KMS-11 (cell line): ENCODE results near the gene CCL2.

ENCODE experiments used
- H2AFZ ChIP-seq: fragments of 200-600 bp; sonication (generic); 2 replicates; pipeline ENCODE4 v1.6.1; 2016; ENCODE audit warnings: antibody characterized with exemption, mixed run types, low read depth
- H3K27ac ChIP-seq: fragments of 200-600 bp; sonication (generic); 2 replicates; pipeline ENCODE4 v1.6.1; 2016; ENCODE audit warnings: mild to moderate bottlenecking, mixed run types
- H3K27me3 ChIP-seq: fragments of 200-600 bp; sonication (generic); 2 replicates; pipeline ENCODE4 v1.6.1; 2017; ENCODE audit warnings: mild to moderate bottlenecking, low read depth, mixed run types, moderate library complexity; ENCODE audit not compliant: insufficient read depth
- H3K36me3 ChIP-seq: fragments of 200-600 bp; sonication (generic); 2 replicates; pipeline ENCODE4 v1.6.1; 2017; ENCODE audit warnings: mild to moderate bottlenecking, mixed run types; ENCODE audit not compliant: insufficient read depth
- H3K4me1 ChIP-seq: fragments of 200-600 bp; sonication (generic); 2 replicates; pipeline ENCODE4 v1.6.1; 2016; ENCODE audit warnings: mild to moderate bottlenecking, low read depth, mixed run types; ENCODE audit not compliant: poor library complexity, severe bottlenecking
- H3K4me2 ChIP-seq: fragments of 200-600 bp; sonication (generic); 2 replicates; pipeline ENCODE4 v1.7.0; 2016; ENCODE audit warnings: mild to moderate bottlenecking, mixed run types
- H3K4me3 ChIP-seq: fragments of 200-600 bp; sonication (generic); IDR thresholded peaks from 2 replicates; pipeline ENCODE4 v1.6.1; 2017; ENCODE audit warnings: low read depth, low read length, mixed read lengths; ENCODE audit not compliant: insufficient read depth
- H3K79me2 ChIP-seq: fragments of 200-600 bp; sonication (generic); 2 replicates; pipeline ENCODE4 v1.6.1; 2016; ENCODE audit warnings: low read depth, mixed run types; ENCODE audit not compliant: insufficient read depth
- H3K9ac ChIP-seq: fragments of 200-600 bp; sonication (generic); 2 replicates; pipeline ENCODE4 v1.6.1; 2016; ENCODE audit warnings: mild to moderate bottlenecking, mixed run types
- H4K20me1 ChIP-seq: fragments of 200-600 bp; sonication (generic); 2 replicates; pipeline ENCODE4 v1.6.1; 2016; ENCODE audit warnings: mild to moderate bottlenecking, mixed run types; ENCODE audit not compliant: insufficient read depth
- TF ChIP-seq, protein P1 (sequence below): fragments of 200-600 bp; sonication (generic); conservative IDR thresholded peaks from 2 replicates; pipeline ENCODE4 v1.6.1; 2017; ENCODE audit warnings: low read depth, mild to moderate bottlenecking, antibody characterized with exemption, low read length, moderate library complexity, mixed read lengths

CCL2 gene

DNA sequence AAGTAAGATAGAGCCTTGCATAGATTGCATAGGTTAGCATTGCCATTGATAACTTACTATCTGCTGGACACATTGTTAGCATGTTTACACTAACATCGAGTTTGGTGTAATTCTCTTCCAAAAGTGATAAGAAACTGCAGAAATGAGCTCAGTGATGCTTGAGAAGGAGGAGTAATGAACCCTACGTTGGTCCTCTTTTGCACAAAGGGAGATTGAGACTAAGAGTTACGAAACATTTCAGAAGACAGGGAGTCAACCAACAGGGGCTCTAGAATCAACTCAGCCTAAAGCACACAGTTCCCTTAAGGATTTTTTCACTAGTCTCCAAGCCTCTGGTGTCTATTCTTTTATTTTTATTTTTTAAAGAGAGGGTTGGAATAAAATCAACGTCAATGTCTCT is 21.7 kb downstream of the CCL2 start:
- Histone ChIP-seq H4K20me1 (no peaks in the 10 kb centered on the region), H3K4me1 (no peaks in the 10 kb centered on the region), H3K9ac (no peak overlapping the region), H3K27me3 (no peaks in the 10 kb centered on the region), H3K79me2 (no peaks in the 10 kb centered on the region), H3K4me3 (no peak overlapping the region), H3K36me3 (no peaks in the 10 kb centered on the region), H2AFZ (no peak overlapping the region), H3K27ac (no peak overlapping the region), H3K4me2 (no peak overlapping the region)
- TF ChIP-seq, protein P1, sequence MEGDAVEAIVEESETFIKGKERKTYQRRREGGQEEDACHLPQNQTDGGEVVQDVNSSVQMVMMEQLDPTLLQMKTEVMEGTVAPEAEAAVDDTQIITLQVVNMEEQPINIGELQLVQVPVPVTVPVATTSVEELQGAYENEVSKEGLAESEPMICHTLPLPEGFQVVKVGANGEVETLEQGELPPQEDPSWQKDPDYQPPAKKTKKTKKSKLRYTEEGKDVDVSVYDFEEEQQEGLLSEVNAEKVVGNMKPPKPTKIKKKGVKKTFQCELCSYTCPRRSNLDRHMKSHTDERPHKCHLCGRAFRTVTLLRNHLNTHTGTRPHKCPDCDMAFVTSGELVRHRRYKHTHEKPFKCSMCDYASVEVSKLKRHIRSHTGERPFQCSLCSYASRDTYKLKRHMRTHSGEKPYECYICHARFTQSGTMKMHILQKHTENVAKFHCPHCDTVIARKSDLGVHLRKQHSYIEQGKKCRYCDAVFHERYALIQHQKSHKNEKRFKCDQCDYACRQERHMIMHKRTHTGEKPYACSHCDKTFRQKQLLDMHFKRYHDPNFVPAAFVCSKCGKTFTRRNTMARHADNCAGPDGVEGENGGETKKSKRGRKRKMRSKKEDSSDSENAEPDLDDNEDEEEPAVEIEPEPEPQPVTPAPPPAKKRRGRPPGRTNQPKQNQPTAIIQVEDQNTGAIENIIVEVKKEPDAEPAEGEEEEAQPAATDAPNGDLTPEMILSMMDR = no peak

DNA sequence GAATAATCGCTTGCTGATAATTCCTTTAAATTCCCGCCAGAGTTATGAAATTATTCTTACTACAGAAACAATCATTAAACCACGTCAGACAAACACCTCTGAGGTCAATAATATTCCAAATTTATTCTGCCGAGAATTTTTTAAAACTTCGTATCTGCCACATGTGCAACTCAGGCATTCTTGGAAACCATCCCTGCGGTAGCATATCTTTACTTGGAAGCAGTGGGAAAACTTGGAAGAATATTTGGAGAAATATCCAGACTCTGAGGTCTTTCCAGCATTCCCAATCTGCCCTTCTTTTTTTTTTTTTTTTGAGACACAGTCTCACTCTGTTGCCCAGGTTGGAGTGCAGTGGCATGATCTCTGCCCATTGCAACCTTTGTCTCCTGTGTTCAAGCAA is 28.5 kb downstream of the CCL2 start:
- H3K36me3 ChIP-seq = no peaks in the 10 kb centered on the region
- no peak overlapping the region for H3K9ac ChIP-seq
- H3K4me3 ChIP-seq = no peak overlapping the region
- H3K4me2 ChIP-seq = no peak overlapping the region
- no peaks in the 10 kb centered on the region for H3K27me3 ChIP-seq
- no peaks in the 10 kb centered on the region for H4K20me1 ChIP-seq
- H2AFZ ChIP-seq = no peak overlapping the region
- H3K4me1 ChIP-seq = no peaks in the 10 kb centered on the region
- TF ChIP-seq, protein P1 = no peak
- no peaks in the 10 kb centered on the region for H3K79me2 ChIP-seq
- H3K27ac ChIP-seq = no peak overlapping the region

DNA sequence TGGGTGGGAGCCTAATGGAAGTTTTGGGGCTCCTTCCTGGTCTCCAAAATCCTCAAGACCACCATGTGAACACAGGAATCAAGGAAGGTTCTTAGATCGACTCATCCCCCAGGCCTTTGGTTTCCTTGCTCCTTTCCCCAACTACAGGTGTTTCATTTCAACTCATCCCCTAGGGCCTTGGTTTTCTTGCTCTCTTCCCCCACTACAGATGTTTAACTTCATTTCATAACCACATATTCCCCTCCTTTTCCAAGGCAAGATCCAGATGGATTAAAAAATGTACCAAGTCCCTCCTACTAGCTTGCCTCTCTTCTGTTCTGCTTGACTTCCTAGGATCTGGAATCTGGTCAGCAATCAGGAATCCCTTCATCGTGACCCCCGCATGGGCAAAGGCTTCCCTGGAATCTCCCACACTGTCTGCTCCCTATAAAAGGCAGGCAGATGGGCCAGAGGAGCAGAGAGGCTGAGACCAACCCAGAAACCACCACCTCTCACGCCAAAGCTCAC is 30.3 kb downstream of the CCL2 start, which contains the start of gene CCL11:
Gene CCL11, plus strand, starts transcription at position 457 of the 507 bp plus-strand sequence. CDS start 67 bp downstream, outside the sequence.
- Histone ChIP-seq H3K4me2 (no peak within 1 kb of the TSS), H3K9ac (no peak within 1 kb of the TSS), H3K36me3 (no peaks in the 10 kb centered on the region), H3K27me3 (no peaks in the 10 kb centered on the region), H3K4me3 (no peak within 1 kb of the TSS), H4K20me1 (no peaks in the 10 kb centered on the region), H2AFZ (no peak within 1 kb of the TSS), H3K4me1 (no peaks in the 10 kb centered on the region), H3K27ac (no peak within 1 kb of the TSS), H3K79me2 (no peaks in the 10 kb centered on the region)
- TF ChIP-seq, protein P1 = no peak

DNA sequence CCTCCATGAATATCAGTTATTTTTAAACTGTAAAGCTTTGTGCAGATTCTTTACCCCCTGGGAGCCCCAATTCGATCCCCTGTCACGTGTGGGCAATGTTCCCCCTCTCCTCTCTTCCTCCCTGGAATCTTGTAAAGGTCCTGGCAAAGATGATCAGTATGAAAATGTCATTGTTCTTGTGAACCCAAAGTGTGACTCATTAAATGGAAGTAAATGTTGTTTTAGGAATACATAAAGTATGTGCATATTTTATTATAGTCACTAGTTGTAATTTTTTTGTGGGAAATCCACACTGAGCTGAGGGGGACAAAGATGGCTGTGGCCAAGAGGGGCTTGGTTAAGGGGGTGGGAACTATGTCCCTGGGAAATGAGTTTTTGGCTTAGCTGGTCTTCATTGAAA is 32.8 kb downstream of the CCL2 start:
- Histone ChIP-seq H3K9ac (no peak overlapping the region), H3K4me3 (no peak overlapping the region), H3K4me2 (no peak overlapping the region), H3K27me3 (no peaks in the 10 kb centered on the region), H3K36me3 (no peaks in the 10 kb centered on the region), H3K79me2 (no peaks in the 10 kb centered on the region), H2AFZ (no peak overlapping the region), H3K27ac (no peak overlapping the region), H4K20me1 (no peaks in the 10 kb centered on the region), H3K4me1 (no peaks in the 10 kb centered on the region)
- TF ChIP-seq, protein P1 = no peak
